Measurements from ENCODE around the gene CDH1.

DNA sequence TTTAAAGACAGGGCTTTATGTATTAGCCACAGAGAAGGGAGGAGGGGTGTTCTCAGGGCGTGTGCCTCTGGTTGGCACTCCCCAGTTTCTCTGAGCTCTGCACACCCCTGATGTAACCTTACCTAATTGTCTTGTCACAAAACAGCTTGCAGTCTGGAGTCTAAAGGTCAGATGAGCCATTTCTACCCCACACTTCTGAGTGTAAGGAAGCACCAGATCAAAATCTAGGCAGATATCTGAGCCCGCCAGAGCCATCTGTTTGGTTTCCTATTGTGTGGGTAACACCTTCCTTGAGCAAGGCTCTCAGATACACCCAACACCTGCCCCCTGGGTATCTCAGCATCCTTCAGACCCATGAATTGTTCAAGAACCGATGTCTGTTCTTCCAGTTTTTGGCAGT is 15.5 kb downstream of the CDH1 start:
- TF ChIP-seq, protein P1, sequence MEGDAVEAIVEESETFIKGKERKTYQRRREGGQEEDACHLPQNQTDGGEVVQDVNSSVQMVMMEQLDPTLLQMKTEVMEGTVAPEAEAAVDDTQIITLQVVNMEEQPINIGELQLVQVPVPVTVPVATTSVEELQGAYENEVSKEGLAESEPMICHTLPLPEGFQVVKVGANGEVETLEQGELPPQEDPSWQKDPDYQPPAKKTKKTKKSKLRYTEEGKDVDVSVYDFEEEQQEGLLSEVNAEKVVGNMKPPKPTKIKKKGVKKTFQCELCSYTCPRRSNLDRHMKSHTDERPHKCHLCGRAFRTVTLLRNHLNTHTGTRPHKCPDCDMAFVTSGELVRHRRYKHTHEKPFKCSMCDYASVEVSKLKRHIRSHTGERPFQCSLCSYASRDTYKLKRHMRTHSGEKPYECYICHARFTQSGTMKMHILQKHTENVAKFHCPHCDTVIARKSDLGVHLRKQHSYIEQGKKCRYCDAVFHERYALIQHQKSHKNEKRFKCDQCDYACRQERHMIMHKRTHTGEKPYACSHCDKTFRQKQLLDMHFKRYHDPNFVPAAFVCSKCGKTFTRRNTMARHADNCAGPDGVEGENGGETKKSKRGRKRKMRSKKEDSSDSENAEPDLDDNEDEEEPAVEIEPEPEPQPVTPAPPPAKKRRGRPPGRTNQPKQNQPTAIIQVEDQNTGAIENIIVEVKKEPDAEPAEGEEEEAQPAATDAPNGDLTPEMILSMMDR (conservative IDR thresholded peaks at IDR 0.05; ENCODE audit: low read length), result no peak
- TF ChIP-seq EZH2phosphoT487 (IDR thresholded peaks at IDR 0.05; ENCODE audit: borderline replicate concordance), result no peak

All from Loucy (cell line).